Spleen (tissue), 7 donors: ENCODE data around the gene GAB2.

ENCODE experiments used
- CTCF ChIP-seq, 11 experiments: fragments of 200-600 bp in 7 of 11; fragments of 450-650 bp in 4 of 11; sonication (generic) in 4 of 11; IDR thresholded peaks in 8 of 11; conservative IDR thresholded peaks in 3 of 11; 1 replicate in 7 of 11; 2 replicates in 4 of 11; pipeline versions ENCODE4 v1.4.0 to v1.8.0; 2016 to 2021; ENCODE audit warnings: antibody characterized with exemption in 11 of 11, inconsistent platforms in 4 of 11, mild to moderate bottlenecking in 1 of 11
- POLR2A ChIP-seq, 3 donors: fragments of 450-650 bp; IDR thresholded peaks; one replicate each; pipeline ENCODE4 v1.5.1; 2017; ENCODE audit warnings: antibody characterized with exemption in 3 of 3, mild to moderate bottlenecking in 1 of 3
- POLR2AphosphoS5 ChIP-seq, 3 donors: sonication (generic); formaldehyde crosslinking; IDR thresholded peaks; one replicate each; pipeline ENCODE4 v1.5.1; 2017; ENCODE audit warnings: antibody characterized with exemption in 3 of 3
- donor health status: DM: no; HTN: no; CAD: no; lungs with moderate emphysema.
- donor health status: DM: no; HTN: no; CAD: no.
- donor health status: DM: no; HTN: no; CAD: no.

DNA sequence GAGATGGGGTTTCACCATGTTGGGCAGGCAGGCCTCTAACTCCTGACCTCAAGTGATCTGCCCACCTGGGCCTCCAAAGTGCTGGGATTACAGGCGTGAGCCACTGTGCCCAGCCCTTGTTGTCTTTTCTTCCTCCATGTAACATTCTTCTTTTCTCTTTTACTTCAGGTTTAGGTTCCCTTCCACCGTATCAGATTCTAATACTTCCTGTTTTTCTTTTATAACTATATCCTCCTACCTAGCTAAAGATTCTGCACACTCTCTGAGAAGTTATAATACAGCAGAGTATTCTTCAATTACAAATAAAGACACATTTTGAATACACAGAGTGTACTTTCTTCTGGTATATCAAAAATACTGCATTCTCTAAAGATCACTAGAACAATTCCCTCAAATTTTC lies 33.2 kb upstream of the GAB2 start:
- TF ChIP-seq POLR2AphosphoS5 (IDR thresholded peaks at IDR 0.05) (no peak), CTCF (IDR thresholded peaks at IDR 0.05 in 8 of 11, conservative IDR thresholded peaks at IDR 0.05 in 3 of 11) (no peak), POLR2A (IDR thresholded peaks at IDR 0.05) (no peak)
